Chondrocyte (in vitro differentiated cells): ENCODE data around the gene SARS2. TPM values are rescaled to one million over a fixed set of nuclear protein-coding genes. Genes with fewer than 3 reads are reported as not detected.
A peak's percentile ranks its signal among the peaks of the same experiment; 100 is the strongest.

ENCODE experiments used
- DNase-seq: peaks from one replicate; pipeline ENCODE4 v3.0.0; 2021; ENCODE audit warnings: mixed read lengths, low spot score
- H3K27ac Mint-ChIP-seq: one replicate; pipeline ENCODE4 v1.8.0; 2021; ENCODE audit warnings: mild to moderate bottlenecking, moderate library complexity, mixed read lengths; ENCODE audit not compliant: unreplicated experiment
- H3K27me3 Mint-ChIP-seq: 2 replicates; pipeline ENCODE4 v1.8.0; 2021; ENCODE audit warnings: low read depth, mixed read lengths
- H3K36me3 Mint-ChIP-seq: 2 replicates; pipeline ENCODE4 v1.8.0; 2021; ENCODE audit warnings: low read depth, mixed read lengths
- H3K4me1 Mint-ChIP-seq: 2 replicates; pipeline ENCODE4 v1.8.0; 2021; ENCODE audit warnings: low read depth, mild to moderate bottlenecking, mixed read lengths
- H3K4me3 Mint-ChIP-seq: one replicate; pipeline ENCODE4 v1.8.0; 2021; ENCODE audit warnings: mild to moderate bottlenecking, moderate library complexity, mixed read lengths; ENCODE audit not compliant: unreplicated experiment
- H3K9me3 Mint-ChIP-seq: 2 replicates; pipeline ENCODE4 v1.8.0; 2021; ENCODE audit warnings: low read depth, mixed read lengths
- CTCF ChIP-seq: fragments of 200-600 bp; sonication (generic); IDR thresholded peaks from 2 replicates; pipeline ENCODE4 v1.5.0; 2021; ENCODE audit warnings: antibody characterized with exemption, mild to moderate bottlenecking, moderate library complexity
- total RNA-seq: library from RNA; stranded (reverse); gene quantifications from 3 replicates; pipeline ENCODE4 v1.2.1, GENCODE V29; 2021

Gene SARS2
- total RNA-seq, 1 donor from 2014 or later: 15.6 TPM

GRCh38 chr19:38880076-38880881, 50.3 kb downstream of the SARS2 start:
- H3K4me1 Mint-ChIP-seq: no peaks in the 10 kb centered on the region
- H3K27me3 Mint-ChIP-seq: no peaks in the 10 kb centered on the region
- no peak for DNase-seq
- TF ChIP-seq CTCF: no peak
- no peak overlapping the region for H3K27ac Mint-ChIP-seq
- peaks cover 7% of the 10 kb centered on the region for H3K36me3 Mint-ChIP-seq
- H3K9me3 Mint-ChIP-seq: no peaks in the 10 kb centered on the region
- H3K4me3 Mint-ChIP-seq: no peak overlapping the region

GRCh38 chr19:38879400-38879751, 51.2 kb downstream of the SARS2 start:
- H3K36me3 Mint-ChIP-seq: peaks cover 7% of the 10 kb centered on the region
- H3K4me3 Mint-ChIP-seq: no peak overlapping the region
- no peaks in the 10 kb centered on the region for H3K9me3 Mint-ChIP-seq
- no peak for DNase-seq
- no peaks in the 10 kb centered on the region for H3K27me3 Mint-ChIP-seq
- H3K27ac Mint-ChIP-seq: no peak overlapping the region
- TF ChIP-seq CTCF: no peak
- H3K4me1 Mint-ChIP-seq: no peaks in the 10 kb centered on the region

GRCh38 chr19:38878575-38879399, 51.8 kb downstream of the SARS2 start:
- H3K4me3 Mint-ChIP-seq: no peak overlapping the region
- H3K4me1 Mint-ChIP-seq: no peaks in the 10 kb centered on the region
- H3K27ac Mint-ChIP-seq: no peak overlapping the region
- TF ChIP-seq CTCF: peak; percentile 23
- H3K27me3 Mint-ChIP-seq: no peaks in the 10 kb centered on the region
- DNase-seq: no peak
- no peaks in the 10 kb centered on the region for H3K9me3 Mint-ChIP-seq
- H3K36me3 Mint-ChIP-seq: peaks cover 7% of the 10 kb centered on the region

- TF ChIP-seq CTCF: no peak
- DNase-seq: no peak
- no peaks in the 10 kb centered on the region for H3K27me3 Mint-ChIP-seq
- H3K4me3 Mint-ChIP-seq: no peak within 1 kb of the TSS
- peaks cover 7% of the 10 kb centered on the region for H3K36me3 Mint-ChIP-seq
- no peaks in the 10 kb centered on the region for H3K9me3 Mint-ChIP-seq
- H3K4me1 Mint-ChIP-seq: no peaks in the 10 kb centered on the region
- no peak within 1 kb of the TSS for H3K27ac Mint-ChIP-seq
These were observed 52.6 kb downstream of the SARS2 start, which contains the start of gene RINL for GRCh38 chr19:38877781-38878574. Gene RINL (minus strand): TSS chr19:38878275. CDS start chr19:38876742, 1,533 bp downstream.
